ENCODE data around the gene TSR3. TPM values are rescaled to one million over a fixed set of nuclear protein-coding genes. Genes with fewer than 3 reads are reported as not detected.

TSR3 gene
- total and polyA plus RNA-seq, 2 donors (not counting 1 experiment from before 2014, with no cell fraction given): 35.7 to 43.7 TPM

GRCh38 chr16:1333149-1333812 lies 18.4 kb downstream of the TSR3 start, which contains the start of gene BAIAP3:
Gene BAIAP3 (plus strand): TSS chr16:1333645. CDS start chr16:1338550, 4,905 bp downstream.
- Histone ChIP-seq H3K4me3 (ENCODE audit: control extremely low read depth in 1 of 5, extremely low read depth in 1 of 5, insufficient read depth in 1 of 5, low read depth in 2 of 5, low read length in 4 of 5) (peak within 1 kb of the TSS in 4 of 5 experiments; percentile 37 to 63 (median 54)), H2AFZ (ENCODE audit: insufficient read depth, low read depth, low read length, poor library complexity, severe bottlenecking) (no peak within 1 kb of the TSS), H3K4me2 (replicated peaks; ENCODE audit: low read depth, low read length, poor library complexity, severe bottlenecking) (peak within 1 kb of the TSS; percentile 97), H4K20me1 (ENCODE audit: control insufficient read depth, insufficient read depth, low read length, poor library complexity, severe bottlenecking) (peaks cover 18% of the 10 kb centered on the region), H3K27me3 (replicated peaks in 1 of 4; ENCODE audit: control extremely low read depth in 1 of 4, control insufficient read depth in 3 of 4, insufficient read depth in 4 of 4, low read length in 3 of 4) (peaks cover 0 to 47% (median 20%) of the 10 kb centered on the region in 4 experiments), H3K27ac (ENCODE audit: low read length in 2 of 2) (peak within 1 kb of the TSS; percentile 90 to 91), H3K4me1 (ENCODE audit: control insufficient read depth in 2 of 2, insufficient read depth in 2 of 2, low read length in 2 of 2) (peaks cover 48 to 65% of the 10 kb centered on the region in 2 donors), H3K36me3 (replicated peaks in 1 of 2; ENCODE audit: control extremely low read depth in 1 of 2, control insufficient read depth in 1 of 2, extremely low read depth in 1 of 2, insufficient read depth in 2 of 2, low read length in 1 of 2) (no peaks in the 10 kb centered on the region), H3K79me2 (ENCODE audit: control insufficient read depth, insufficient read depth, low read length) (peaks cover 3% of the 10 kb centered on the region), H3K9me3 (ENCODE audit: control extremely low read depth in 1 of 3, control insufficient read depth in 2 of 3, insufficient read depth in 1 of 3, low read length in 2 of 3) (peaks cover 0 to 25% (median 3%) of the 10 kb centered on the region in 3 donors), H3K9ac (ENCODE audit: low read length) (peak within 1 kb of the TSS; percentile 76)
- intact Hi-C loops (cut with micrococcal nuclease): loop anchor here (1.0 kb wide), 1 partner anchor 9 kb away; no protein-coding TSS in a partner anchor
- ChIA-PET POLR2A (interaction anchor here (1.6 to 2.1 kb wide), 2 partner anchors 28 to 87 kb away, joined by 6 to 10 read pairs; partner anchors contain the start of gene UQCC4), CTCF (interaction anchor here (1.2 kb wide), 1 partner anchor 32 kb away, joined by 3 read pairs; no protein-coding TSS in a partner anchor)
- peak within 1 kb of the TSS; percentile 88 for H3K4me3 Mint-ChIP-seq
- TF ChIP-seq CTCF (IDR thresholded peaks at IDR 0.05) (no peak), EZH2 (IDR thresholded peaks at IDR 0.05; ENCODE audit: borderline replicate concordance, insufficient read depth, low read depth, low read length, poor library complexity, severe bottlenecking) (no peak)
- H3K4me1 Mint-ChIP-seq: peaks cover 23% of the 10 kb centered on the region
- WGBS (ENCODE audit: insufficient coverage): 6% methylated on average over 78 of the region's 83 CpGs
- peak; percentile 62 for ATAC-seq (ENCODE audit: low read depth)
- H3K27ac Mint-ChIP-seq: peak within 1 kb of the TSS; percentile 96
- peak; percentile 69 for DNase-seq
- peaks cover 7% of the 10 kb centered on the region for H3K27me3 Mint-ChIP-seq
- H3K9me3 Mint-ChIP-seq (ENCODE audit: insufficient read depth): no peaks in the 10 kb centered on the region

Data from B cell (primary cell).